Mucosa of descending colon (tissue), 3 donors: ENCODE data around the gene GREM1. TPM values are rescaled to one million over a fixed set of nuclear protein-coding genes. Genes with fewer than 3 reads are reported as not detected.

Source experiments
- ATAC-seq: fragments of 200-7000 bp; cut with Tn5 transposase; one replicate; pipeline ENCODE4 v1.9.1; 2020; ENCODE audit warnings: mild to moderate bottlenecking, moderate library complexity
- DNase-seq, 3 donors: peaks; one replicate each; pipeline ENCODE4 v3.0.0-alpha.2; 2020
- H3K36me3 ChIP-seq: fragments of 200-600 bp; one replicate; pipeline ENCODE4 v1.8.0; 2021; ENCODE audit warnings: low read depth, mild to moderate bottlenecking
- H3K4me1 ChIP-seq: fragments of 200-600 bp; one replicate; pipeline ENCODE4 v1.8.0; 2021; ENCODE audit warnings: low read depth, mild to moderate bottlenecking
- H3K4me3 ChIP-seq: fragments of 200-600 bp; one replicate; pipeline ENCODE4 v1.8.0; 2021; ENCODE audit warnings: mild to moderate bottlenecking
- H3K9me3 ChIP-seq: fragments of 200-600 bp; one replicate; pipeline ENCODE4 v1.8.0; 2021; ENCODE audit warnings: mild to moderate bottlenecking
- CTCF ChIP-seq: fragments of 200-600 bp; IDR thresholded peaks from one replicate; pipeline ENCODE4 v1.8.0; 2022; ENCODE audit warnings: antibody characterized with exemption, mild to moderate bottlenecking
- intact Hi-C, 2 donors: fragments of 100-400 bp; cut with DNase I in 1 of 2; cut with micrococcal nuclease in 1 of 2; formaldehyde crosslinking; loops; one replicate each; pipeline versions ENCODE4 v1.11.0 to v1.11.1; 2022; cut with DNase I, micrococcal nuclease
- total RNA-seq, 3 donors: library from RNA; stranded (reverse); fragmentation: NEBNext Ultra II Directional in 2 of 3; extraction: Animal tissue kit (Norgen Biotek cat#: 25700) in 2 of 3; gene quantifications; one replicate each; pipeline versions ENCODE4 v1.2.1 to v1.2.4, GENCODE V29; 2021 to 2023
- donor health status: DM: no; HTN: no; CAD: no; lungs with moderate emphysema.
- donor health status: DM: no; HTN: no; CAD: no.
- donor health status: DM: no; HTN: yes; CAD: no.

GREM1 gene
- total RNA-seq, 3 donors from 2014 or later = 9.1 to 77.8 (median 44.8) TPM

- intact Hi-C loops = no loop called here
- H3K4me1 ChIP-seq = no peaks in the 10 kb centered on the region
- no peak overlapping the region for H3K4me3 ChIP-seq
- no peak for TF ChIP-seq CTCF
- no peaks in the 10 kb centered on the region for H3K36me3 ChIP-seq
- H3K9me3 ChIP-seq = no peaks in the 10 kb centered on the region
- no peak for DNase-seq
- no peak for ATAC-seq
Observed at GRCh38 chr15:32736701-32737061, 18.9 kb downstream of the GREM1 start.

GRCh38 chr15:32737304-32737703 is 19.5 kb downstream of the GREM1 start:
- intact Hi-C loops = no loop called here
- Histone ChIP-seq H3K36me3 (no peaks in the 10 kb centered on the region), H3K9me3 (no peaks in the 10 kb centered on the region), H3K4me3 (no peak overlapping the region), H3K4me1 (no peaks in the 10 kb centered on the region)
- ATAC-seq (no peak), DNase-seq (no peak)
- no peak for TF ChIP-seq CTCF

GRCh38 chr15:32738666-32739065 is 20.9 kb downstream of the GREM1 start:
- no peaks in the 10 kb centered on the region for H3K4me1 ChIP-seq
- no peak for TF ChIP-seq CTCF
- H3K4me3 ChIP-seq = no peak overlapping the region
- intact Hi-C loops = no loop called here
- H3K9me3 ChIP-seq = no peaks in the 10 kb centered on the region
- H3K36me3 ChIP-seq = no peaks in the 10 kb centered on the region
- no peak for DNase-seq
- ATAC-seq = no peak

GRCh38 chr15:32739522-32740063 is 21.8 kb downstream of the GREM1 start:
- no peaks in the 10 kb centered on the region for H3K36me3 ChIP-seq
- ATAC-seq (no peak), DNase-seq (no peak)
- no peaks in the 10 kb centered on the region for H3K4me1 ChIP-seq
- no peak overlapping the region for H3K4me3 ChIP-seq
- no peaks in the 10 kb centered on the region for H3K9me3 ChIP-seq
- no peak for TF ChIP-seq CTCF
- intact Hi-C loops = no loop called here

- H3K36me3 ChIP-seq = no peaks in the 10 kb centered on the region
- TF ChIP-seq CTCF = no peak
- DNase-seq (no peak), ATAC-seq (no peak)
- intact Hi-C loops = no loop called here
- no peaks in the 10 kb centered on the region for H3K9me3 ChIP-seq
- no peak overlapping the region for H3K4me3 ChIP-seq
- no peaks in the 10 kb centered on the region for H3K4me1 ChIP-seq
Observed at GRCh38 chr15:32743411-32744140, 25.8 kb downstream of the GREM1 start.
